Measurements from ENCODE around the gene TAPBPL.

TAPBPL gene

DNA sequence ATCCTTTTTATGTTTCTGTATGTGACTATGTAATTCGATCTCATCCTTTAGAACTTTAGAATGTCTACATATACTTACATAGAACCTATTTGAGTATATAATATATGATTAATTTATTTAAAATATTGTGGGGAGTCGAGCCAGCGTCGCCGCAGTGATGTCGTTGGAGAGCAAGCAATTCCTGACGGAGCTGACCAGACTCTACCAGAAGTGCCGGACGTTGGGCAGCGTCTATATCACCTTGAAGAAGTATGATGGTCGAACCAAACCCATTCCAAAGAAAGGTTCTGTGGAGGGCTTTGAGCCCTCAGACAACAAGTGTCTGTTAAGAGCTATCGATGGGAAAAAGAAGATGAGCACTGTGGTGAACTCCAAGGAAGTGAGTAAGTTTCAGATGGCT, 13.5 kb upstream of the TAPBPL start:
- no peak for DNase-seq

DNA sequence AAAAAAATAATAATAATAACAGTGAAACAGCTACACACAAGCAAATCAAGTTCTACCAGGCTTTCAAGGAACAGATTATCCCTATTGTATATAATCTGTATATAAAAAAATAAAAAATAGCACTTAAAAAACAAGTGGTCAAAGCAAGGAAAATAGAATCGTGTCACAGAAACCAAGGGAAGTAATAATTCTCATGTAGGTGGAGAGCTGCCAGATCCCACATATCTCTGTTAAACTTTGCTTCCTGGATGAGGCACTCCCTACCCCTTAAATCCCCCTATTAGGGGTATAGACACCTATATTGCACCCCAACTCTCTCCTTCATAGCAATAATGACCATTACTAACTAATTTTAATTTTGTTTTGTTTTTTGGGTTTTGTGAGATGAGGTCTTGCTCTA, 11.5 kb upstream of the TAPBPL start:
- DNase-seq = no peak

DNA sequence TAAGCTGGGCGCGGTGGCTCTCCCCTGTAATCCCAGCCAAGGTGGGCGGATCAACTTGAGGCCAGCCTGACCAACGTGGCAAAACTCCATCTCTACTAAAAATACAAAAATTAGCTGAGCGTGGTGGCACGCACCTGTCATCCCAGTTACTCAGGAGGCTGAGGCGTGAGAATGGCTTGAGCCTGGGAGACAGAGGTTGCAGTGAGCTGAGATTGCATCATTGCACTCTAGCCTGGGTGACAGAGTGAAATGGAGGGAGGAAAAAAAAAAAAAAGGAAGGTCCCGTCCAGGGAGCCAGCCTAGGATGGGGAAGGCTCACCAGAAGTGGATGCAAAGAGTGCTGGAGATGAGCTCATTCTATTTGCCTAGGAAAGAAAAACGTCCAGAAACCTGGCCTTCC, 9.0 kb upstream of the TAPBPL start:
- no peak for DNase-seq

DNA sequence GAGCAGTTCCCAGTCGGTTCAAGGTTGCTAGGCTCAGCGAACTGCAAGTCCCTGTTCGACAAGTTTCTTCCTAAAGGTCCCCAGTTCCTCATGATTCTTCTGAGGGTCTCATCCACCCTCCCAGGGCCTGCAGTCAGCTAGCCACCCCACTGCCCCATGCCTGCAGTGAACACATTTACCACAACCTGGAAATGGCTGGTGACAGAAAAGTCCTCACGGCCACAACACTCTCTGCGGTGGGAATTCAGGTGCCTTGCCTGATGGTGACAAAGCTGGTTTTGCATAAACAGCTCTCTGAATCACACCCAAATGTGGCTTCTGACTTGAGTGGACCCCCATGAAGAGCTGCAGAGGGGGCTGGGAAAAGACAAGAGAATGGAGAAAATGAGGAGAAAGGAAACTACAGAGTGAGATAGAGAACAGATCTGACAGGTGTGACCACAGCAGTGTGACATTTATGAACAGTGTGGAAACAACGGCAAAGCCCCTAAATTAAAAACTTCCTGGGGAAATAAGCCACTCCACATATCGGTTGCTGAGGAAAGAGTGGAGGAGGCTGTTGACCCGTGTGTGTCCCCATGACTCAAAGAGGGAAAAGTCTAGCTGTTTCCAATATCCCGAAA, 8.4 kb upstream of the TAPBPL start:
- DNase-seq = no peak

DNA sequence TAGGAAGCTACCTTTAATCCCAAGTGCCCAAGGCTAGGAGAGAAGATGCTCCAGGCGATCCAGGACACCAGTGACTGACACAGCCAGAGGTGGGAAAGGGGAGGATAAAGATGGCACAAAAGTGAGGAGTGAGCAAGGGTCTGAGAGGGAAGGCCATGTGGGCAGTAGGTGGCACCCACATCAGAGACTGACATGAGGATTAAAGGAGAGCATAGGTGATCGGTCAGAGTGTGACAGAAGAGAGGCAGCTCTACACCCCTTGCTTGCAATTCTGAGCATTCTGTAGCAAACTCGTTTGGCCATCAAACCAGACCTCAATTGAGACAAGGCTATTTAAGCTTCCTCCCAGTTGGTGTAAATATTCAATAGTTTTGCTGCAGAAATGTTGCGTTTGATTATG, 7.8 kb upstream of the TAPBPL start:
- no peak for DNase-seq

DNA sequence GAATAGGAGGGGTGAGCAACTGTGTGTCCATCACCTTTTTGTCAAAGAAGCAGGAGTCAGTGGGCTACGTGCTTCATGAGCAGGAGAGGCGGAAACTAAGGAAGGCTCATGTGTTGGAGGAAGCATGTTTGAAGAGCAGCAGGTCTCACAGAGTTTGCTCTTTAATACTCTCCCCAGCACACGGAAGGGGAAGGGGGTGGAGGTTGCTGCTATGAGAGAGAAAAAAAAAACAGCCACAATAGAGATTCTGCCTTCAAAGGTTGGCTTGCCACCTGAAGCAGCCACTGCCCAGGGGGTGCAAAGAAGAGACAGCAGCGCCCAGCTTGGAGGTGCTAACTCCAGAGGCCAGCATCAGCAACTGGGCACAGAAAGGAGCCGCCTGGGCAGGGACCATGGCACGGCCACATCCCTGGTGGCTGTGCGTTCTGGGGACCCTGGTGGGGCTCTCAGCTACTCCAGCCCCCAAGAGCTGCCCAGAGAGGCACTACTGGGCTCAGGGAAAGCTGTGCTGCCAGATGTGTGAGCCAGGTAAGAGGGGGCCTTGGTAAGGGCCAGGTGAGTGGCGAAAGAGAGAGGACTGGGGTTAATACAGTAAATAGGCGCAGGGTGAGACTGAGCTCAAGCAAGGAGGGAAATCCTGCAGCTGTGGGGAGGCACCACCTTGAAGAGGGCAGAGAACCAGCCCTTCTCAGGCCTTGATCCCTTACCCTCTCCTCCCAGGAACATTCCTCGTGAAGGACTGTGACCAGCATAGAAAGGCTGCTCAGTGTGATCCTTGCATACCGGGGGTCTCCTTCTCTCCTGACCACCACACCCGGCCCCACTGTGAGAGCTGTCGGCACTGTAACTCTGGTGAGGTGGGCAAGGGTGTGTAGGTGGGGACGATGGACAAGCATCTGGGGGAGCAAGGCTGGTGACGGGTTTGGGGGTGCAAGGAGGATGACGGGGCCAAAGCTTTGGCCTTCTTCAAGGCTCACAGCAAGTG, 6.8 kb upstream of the TAPBPL start, which contains the start of gene CD27:
TSS of gene CD27 (plus strand) at position 252 of the 985 bp plus-strand sequence. CDS start at position 393, 141 bp downstream.
- no peak for DNase-seq

DNA sequence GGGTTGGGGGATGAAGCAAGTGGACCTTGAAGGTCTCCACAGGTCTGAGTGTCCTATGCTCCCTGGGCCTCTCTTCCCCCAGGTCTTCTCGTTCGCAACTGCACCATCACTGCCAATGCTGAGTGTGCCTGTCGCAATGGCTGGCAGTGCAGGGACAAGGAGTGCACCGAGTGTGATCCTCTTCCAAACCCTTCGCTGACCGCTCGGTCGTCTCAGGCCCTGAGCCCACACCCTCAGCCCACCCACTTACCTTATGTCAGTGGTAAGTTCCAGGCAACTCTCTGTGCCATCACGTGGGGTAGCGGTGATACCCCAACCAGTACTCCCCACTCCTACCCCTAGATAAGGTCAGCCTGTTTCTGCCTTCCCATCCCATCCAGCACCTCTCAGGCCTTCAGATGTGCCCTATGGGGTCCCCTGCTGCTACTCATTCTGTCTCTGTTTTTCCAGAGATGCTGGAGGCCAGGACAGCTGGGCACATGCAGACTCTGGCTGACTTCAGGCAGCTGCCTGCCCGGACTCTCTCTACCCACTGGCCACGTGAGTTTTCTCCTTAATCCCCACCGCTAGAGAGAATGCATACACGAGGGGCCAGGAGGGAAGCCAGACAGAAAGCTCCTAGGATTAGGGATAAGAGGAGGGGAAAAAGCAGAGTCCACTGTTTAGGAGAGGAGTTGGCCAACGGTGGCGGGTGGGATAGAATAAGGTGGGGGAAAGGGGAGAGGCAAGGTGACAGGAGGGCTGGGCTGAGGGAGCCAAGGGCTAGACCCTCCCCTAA, 1.6 kb upstream of the TAPBPL start:
- DNase-seq = no peak

DNA sequence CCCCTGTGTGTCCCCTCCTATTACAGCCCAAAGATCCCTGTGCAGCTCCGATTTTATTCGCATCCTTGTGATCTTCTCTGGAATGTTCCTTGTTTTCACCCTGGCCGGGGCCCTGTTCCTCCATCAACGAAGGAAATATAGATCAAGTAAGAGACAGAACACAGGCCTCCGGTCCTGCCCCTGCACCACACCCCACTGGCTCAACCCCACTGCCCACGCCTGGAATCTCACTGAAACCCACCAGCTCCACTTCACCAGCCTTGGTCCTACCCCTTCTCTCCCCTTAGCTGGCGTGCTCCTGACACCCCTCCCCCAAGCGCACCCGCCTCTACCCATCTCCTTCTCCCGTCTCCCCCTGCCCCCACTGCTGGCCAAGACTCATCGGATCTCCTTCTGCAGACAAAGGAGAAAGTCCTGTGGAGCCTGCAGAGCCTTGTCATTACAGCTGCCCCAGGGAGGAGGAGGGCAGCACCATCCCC, 934 bp upstream of the TAPBPL start:
- DNase-seq = no peak

DNA sequence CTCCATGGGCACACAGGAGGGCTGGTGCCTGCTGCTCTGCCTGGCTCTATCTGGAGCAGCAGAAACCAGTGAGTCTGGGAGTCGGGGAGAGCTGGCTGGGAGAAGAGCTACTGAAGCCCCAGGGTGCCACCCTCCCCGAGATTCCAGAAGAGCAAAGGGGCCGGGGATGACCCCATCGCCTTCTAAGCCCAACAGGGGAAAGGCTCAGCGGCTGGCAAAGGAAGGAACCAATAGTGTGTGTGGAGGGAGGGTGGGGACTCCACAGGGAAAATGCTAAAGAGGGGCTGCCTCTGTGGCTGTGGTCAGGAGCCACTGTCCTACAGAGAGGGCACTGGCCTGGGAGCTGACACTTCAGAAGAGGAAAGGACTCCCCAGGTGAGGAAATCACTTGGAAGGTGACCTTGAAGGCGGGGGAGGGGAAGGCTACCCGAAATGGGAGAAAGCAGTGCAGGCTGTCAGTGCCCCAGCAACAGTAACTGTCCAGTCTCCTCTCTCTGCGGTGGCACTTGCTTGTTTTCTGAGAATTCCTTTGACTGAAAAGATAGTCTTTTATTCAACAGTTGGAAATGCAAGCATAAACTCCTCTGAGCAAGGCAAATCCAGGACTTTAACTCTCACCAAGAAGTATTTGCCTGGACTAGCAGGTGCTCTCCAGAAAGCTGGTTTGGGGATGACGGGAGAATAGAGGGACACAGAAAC, 552 bp downstream of the TAPBPL start:
- no peak for DNase-seq

DNA sequence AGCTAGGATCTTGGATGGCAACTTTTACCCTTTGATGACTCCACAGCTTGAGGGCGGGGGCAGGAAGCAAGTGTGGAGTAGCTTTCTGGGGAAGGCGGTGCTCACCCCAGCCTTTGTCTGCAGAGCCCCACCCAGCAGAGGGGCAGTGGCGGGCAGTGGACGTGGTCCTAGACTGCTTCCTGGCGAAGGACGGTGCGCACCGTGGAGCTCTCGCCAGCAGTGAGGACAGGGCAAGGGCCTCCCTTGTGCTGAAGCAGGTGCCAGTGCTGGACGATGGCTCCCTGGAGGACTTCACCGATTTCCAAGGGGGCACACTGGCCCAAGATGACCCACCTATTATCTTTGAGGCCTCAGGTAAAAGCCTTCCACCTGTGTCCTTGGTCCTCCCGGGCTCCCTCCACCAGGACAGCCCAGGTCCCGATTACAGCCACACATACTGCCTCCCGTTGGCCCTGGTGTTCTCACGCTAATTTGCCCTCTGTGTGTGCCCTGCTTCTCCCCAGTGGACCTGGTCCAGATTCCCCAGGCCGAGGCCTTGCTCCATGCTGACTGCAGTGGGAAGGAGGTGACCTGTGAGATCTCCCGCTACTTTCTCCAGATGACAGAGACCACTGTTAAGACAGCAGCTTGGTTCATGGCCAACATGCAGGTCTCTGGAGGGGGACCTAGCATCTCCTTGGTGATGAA, 1.2 kb downstream of the TAPBPL start:
- no peak for DNase-seq

DNA sequence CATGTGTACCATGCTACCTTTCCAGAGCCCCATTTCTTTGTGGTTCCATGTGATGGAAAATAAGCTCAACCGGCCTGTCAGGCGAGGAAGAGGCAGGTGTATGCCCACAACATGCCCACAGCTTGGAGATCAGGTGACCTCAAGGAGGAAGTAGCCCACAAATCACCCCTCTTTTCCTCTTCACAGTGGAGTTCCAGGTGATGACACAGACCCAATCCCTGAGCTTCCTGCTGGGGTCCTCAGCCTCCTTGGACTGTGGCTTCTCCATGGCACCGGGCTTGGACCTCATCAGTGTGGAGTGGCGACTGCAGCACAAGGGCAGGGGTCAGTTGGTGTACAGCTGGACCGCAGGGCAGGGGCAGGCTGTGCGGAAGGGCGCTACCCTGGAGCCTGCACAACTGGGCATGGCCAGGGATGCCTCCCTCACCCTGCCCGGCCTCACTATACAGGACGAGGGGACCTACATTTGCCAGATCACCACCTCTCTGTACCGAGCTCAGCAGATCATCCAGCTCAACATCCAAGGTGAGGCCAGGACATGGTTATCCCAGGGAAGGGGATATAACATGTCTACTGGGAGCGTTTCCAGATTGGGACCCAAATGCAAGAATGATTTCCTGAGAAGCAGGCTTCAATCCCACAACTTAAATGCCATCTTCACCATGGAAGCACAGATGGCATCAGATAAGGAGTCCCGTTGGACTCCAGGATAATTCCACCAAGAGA, 5.5 kb downstream of the TAPBPL start:
- DNase-seq = no peak

DNA sequence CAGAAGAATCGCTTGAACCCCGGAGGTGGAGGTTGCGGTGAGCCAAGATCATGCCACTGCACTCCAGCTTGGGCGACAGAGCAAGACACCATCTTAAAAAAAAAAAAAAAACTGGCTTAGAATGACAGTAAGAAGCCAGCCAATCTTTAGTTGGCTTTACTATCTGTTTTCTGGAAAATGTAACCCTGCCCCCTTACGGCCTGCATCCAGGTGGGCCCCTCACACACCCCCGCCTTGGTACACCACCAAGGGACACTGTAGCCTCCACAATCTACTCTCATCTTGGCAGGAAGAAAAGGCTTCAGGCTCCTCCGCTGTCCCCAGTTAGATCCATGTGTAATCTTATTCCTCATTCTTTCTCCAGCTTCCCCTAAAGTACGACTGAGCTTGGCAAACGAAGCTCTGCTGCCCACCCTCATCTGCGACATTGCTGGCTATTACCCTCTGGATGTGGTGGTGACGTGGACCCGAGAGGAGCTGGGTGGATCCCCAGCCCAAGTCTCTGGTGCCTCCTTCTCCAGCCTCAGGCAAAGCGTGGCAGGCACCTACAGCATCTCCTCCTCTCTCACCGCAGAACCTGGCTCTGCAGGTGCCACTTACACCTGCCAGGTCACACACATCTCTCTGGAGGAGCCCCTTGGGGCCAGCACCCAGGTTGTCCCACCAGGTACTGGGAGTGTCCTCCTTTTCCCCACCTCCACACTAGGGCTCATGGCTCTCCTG, 6.6 kb downstream of the TAPBPL start:
- no peak for DNase-seq

DNA sequence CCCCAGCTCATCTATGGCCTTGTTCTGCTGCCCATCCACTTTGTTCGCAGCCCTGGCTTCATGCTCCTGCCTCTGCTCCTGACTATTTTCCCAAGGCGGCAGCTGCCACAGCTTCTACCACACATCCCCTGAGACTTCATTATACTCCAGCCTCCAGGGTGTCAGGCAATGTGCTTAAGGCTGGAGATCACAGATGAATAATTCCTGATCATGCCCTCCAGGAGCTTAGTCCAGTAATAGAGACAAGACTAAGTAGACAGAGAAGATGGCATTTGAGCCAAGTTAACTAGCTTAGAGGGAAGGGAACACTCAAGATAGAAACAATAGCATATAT, 7.1 kb downstream of the TAPBPL start:
- no peak for DNase-seq

DNA sequence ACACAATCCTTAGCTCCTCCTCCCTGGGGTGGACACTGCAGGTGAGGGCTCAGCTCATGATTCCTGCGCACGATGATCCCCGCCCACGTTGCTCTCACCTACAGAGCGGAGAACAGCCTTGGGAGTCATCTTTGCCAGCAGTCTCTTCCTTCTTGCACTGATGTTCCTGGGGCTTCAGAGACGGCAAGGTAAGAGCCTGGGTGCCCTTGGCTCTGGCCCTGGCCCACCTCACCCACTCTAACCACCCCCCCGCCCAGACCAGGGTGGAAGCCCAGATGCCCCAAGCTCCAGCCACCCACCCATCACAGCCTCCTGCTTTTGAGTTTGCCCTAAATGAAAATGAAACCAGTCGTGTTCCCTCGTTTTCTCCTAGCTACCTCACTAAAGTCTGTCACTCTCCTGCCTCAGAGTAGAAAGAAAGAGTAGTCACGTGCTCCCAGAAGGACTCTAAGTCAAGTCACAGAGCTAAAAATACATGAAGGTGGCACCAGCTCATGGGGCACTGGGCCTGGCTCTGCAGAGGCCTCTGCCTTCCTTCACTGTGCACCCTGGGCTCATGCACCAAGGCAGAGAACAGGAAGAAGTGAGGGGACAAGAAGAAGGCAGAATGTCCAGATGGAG, 9.0 kb downstream of the TAPBPL start:
- DNase-seq = no peak

DNA sequence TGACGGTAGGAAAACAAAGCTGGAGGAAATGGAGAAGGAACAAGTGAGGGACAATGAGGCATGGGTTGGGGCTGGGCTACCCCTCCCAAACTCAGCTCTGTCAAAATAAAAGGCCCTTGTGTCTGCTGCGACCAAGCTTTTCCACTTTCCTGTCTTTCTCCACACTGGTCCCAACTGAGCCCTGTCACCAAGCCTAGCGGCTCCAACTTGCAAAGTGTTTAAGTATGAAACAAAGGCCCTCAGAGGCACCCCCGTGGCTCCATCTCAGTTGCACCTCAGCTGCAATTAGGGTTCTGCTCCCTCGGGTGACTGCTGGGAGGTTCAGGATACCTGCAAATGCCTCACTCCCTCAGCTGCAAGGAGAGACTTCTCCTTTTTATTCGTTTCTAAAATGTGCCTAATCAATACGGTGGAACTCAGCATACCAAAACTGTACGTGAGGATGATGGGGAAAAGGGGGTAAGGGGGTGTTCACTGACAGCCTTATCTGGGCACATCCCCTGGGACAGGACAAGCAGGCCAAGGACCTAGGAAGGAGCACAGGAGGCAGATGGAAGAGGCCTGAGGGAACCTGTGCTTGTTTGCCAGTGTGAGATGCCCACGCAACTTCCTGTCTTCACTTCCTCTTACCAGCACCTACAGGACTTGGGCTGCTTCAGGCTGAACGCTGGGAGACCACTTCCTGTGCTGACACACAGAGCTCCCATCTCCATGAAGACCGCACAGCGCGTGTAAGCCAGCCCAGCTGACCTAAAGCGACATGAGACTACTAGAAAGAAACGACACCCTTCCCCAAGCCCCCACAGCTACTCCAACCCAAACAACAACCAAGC, 9.8 kb downstream of the TAPBPL start:
- no peak for DNase-seq

DNA sequence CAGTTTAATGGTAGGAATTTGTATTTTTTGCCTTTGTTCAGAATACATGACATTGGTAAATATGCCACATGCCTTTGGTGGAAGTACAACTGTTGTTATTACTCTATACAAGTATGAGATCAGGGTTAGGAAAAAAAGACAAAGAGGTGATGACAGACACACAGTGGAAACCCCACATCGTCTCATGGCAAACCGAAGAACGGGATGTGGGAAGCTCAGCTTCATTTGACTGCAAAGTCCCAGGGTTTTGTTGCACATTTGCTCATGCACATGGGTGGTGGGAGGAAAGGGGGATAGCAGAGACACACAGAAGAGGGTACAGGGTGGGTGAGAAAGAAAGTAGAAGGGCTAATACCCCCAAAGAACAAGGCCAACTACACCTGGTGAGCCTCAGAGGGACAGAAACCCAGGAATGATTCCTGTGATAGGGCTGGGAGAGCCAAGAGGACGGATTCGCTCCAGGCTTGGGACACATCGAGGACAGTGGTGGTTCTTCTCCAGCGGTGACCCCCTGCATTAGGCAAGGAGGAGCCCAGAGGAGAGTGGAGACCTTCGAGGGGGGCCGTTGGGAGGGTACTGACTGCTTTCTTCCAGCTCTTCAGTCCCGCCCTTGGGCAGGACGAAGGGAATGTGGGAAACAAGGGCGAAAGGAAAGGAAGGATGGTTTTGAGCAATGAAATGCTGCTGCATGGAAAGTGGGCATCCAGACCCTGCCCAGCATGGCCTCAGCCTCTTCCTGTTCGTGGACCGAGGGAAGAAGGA, 10.6 kb downstream of the TAPBPL start:
- no peak for DNase-seq

DNA sequence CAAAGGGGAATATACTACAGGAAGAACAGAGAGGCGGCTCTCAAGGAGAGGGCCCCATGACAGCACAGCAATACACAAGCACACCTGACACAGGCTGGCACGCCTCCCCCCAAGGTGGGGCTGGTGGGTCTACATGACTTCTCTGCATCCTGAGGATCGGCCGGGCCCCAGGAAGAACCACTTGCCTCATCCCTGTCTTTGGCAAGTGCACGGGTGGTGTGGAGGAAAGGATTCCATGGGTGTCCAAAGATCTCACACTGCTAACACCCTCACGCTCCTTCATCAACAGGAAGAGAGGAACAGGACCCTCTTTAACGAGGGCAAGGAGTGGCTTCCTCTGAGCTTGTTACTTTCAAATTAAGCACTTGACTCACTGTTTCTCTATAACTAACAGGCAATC, 11.4 kb downstream of the TAPBPL start:
- no peak for DNase-seq

DNA sequence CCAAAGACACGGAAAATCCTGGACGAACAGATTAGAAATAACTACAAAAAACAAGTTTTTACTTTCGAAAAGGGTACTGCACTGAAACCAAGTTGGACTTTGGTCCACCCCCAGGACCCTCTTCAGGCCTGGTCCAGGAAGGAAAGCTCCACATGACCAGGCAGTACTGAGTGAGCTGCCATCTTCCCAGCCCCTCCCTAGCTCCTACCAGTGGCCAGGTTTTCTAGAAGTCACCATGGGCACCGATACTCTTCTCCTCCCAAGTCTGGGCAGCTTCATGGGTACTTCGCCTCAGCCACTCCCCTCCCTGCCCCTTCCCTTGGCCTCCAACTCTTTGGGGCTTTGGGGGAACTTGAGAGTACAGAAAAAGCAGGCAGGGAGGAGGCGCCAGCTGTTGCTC, 12.0 kb downstream of the TAPBPL start:
- no peak for DNase-seq

DNA sequence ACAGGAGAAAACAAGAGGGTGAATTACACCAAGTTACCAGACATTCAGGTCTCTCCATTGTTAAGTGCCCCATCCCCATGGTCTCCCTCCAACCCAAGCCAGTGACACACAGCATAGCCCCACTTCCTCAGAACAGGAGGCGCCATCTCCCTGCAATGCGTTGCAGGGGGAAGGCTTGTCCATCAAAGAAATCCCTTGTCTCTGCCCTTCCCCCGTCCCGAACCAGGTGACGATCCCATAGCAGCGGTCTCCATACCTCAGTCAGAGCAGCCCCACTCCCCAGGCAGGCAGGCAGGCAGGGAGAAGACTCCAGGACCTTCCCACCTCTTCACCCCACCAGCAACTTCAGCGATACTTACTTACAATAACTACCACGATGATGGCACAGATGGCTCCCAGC, 12.7 kb downstream of the TAPBPL start:
- no peak for DNase-seq
